ENCODE data around the gene ADGRD1.

Gene ADGRD1

DNA sequence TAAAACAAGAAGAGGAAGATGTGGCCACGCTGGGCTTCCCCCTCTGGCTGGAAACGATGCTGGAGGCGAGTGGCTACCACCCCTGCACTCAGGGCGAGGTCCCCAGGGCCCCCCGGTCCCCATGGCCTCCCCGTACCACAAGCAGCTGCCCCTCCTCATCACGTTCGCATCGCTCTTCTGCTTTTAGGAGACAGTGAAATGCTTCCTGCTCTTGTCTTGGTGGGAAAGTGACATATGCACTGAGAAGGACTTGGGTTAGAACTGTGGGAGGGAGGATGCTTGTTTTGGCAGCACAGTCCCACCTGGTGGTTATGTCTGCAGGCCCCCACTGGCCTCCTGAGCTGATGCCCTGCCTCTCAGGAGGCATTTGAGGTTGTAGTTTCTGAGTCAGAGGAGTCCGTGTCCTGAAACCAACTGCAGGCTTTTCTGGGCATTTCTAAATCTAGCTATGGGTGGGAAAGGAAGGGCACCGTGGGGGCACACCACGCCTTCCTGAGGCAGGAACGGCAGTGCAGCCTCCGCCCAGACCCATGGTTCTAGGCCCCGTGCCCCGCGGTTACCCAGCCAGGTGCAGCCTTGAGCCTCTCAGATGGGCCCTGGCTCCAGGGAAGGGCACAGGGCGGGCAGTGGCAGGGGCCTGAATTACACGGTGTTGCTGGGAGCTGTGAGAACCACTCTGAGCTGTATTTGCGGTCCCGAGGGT is 139.3 kb downstream of the ADGRD1 start:
- TF ChIP-seq, protein P1, sequence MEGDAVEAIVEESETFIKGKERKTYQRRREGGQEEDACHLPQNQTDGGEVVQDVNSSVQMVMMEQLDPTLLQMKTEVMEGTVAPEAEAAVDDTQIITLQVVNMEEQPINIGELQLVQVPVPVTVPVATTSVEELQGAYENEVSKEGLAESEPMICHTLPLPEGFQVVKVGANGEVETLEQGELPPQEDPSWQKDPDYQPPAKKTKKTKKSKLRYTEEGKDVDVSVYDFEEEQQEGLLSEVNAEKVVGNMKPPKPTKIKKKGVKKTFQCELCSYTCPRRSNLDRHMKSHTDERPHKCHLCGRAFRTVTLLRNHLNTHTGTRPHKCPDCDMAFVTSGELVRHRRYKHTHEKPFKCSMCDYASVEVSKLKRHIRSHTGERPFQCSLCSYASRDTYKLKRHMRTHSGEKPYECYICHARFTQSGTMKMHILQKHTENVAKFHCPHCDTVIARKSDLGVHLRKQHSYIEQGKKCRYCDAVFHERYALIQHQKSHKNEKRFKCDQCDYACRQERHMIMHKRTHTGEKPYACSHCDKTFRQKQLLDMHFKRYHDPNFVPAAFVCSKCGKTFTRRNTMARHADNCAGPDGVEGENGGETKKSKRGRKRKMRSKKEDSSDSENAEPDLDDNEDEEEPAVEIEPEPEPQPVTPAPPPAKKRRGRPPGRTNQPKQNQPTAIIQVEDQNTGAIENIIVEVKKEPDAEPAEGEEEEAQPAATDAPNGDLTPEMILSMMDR (IDR thresholded peaks at IDR 0.05; ENCODE audit: insufficient read depth, missing control alignments), result no peak
- no peak for DNase-seq (ENCODE audit: insufficient read length, low spot score)

GRCh38 chr12:131093604-131093955 is 139.9 kb downstream of the ADGRD1 start:
- FAIRE-seq (no peak), DNase-seq (ENCODE audit: insufficient read length, low spot score) (no peak)
- TF ChIP-seq, protein P1 (IDR thresholded peaks at IDR 0.05; ENCODE audit: insufficient read depth, missing control alignments), result no peak

More for the DNA sequence above, 139.3 kb downstream of the ADGRD1 start:
- FAIRE-seq, result no peak

DNA sequence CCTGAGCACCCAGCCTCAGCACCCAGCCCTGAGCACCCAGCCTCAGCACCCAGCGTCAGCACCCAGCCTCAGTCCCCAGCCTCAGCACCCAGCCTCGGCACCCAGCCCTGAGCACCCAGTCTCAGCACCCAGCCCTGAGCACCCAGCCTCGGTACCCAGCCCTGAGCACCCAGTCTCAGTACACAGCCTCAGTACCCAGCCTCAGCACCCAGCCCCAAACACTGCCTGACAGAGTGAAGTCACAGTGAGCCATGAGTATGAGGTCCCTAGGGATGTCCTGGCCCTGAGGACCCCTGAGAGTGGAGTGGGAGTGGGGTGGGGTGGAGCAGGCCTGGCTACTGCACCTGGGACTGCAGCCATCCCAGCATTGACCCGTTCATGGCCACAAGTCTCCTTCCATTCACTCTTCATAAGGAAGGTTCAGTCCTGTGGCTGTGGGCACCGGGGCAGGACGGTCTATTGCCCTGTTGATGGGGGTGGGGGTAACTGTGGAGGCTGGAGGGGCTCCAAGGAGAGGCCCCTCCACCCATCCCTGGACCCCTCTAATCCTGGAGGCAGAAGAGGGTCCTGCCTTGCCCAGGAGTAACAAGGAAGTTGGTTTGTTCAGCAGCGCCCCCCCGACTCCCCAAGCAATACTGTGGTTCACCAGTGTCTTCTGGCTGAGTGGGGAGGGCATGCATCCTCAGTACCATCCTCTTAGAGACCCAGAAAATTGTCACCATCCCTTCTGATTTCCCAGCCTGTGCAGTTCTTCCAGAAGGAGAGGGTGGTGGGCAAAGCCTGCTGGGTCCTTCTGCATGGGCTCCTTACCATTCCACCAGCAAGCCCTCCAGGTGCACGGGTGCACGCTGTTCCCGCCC is 140.5 kb downstream of the ADGRD1 start:
- FAIRE-seq, result no peak
- no peak for DNase-seq (ENCODE audit: insufficient read length, low spot score)

GRCh38 chr12:131094831-131095805 is 141.4 kb downstream of the ADGRD1 start:
- DNase-seq (ENCODE audit: insufficient read length, low spot score), result no peak
- no peak for FAIRE-seq
- TF ChIP-seq, protein P1 (IDR thresholded peaks at IDR 0.05; ENCODE audit: insufficient read depth, missing control alignments), result no peak

More for the DNA sequence above, 140.5 kb downstream of the ADGRD1 start:
- TF ChIP-seq, protein P1 (IDR thresholded peaks at IDR 0.05; ENCODE audit: insufficient read depth, missing control alignments), result no peak

DNA sequence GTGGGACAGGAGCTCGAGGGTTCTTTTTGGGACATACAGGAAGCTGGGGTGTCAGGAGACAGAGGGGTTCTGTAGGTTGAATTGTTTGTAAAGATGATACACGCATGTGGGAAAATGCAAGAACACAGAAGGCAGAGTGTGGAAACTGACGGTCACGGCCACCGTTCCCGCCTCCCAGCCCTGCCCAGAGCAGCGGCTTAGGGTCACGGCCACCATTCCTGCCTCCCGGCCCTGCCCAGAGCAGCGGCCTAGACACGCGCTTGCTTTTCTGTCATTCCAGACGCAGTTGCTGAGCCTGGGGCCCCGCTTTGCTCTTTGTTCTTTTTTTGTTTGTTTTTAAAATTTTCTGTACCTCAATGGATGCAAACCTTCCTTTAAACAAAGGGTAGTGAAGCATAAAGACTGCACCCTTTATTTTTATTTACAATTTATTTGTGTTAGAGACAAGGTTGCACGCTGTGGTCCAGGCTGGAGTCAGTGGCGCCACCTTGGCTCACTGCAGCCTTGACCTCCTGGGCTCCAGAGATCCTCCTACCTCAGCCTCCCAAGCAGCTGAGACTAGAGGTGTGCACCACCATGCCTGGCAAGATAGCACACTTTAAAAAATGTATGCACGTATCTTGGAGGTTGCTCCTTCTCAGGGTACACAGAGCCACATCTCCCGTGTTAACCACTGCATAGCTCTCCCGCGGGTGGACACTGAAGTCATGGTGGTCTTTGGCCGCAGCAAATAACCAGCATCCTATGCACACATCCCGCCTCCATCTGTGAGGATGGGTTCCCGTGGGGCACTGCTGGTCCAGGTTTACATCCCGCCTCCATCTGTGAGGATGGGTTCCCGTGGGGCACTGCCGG is 142.3 kb downstream of the ADGRD1 start:
- FAIRE-seq (no peak), DNase-seq (ENCODE audit: insufficient read length, low spot score) (no peak)
- TF ChIP-seq, protein P1 (IDR thresholded peaks at IDR 0.05; ENCODE audit: insufficient read depth, missing control alignments), result no peak

- DNase-seq (ENCODE audit: insufficient read length, low spot score) (no peak), FAIRE-seq (no peak)
- TF ChIP-seq, protein P1 (IDR thresholded peaks at IDR 0.05; ENCODE audit: insufficient read depth, missing control alignments), result no peak
These were observed 143.0 kb downstream of the ADGRD1 start for GRCh38 chr12:131096681-131097181.

Data from D721Med (cell line).